Natural killer cell (primary cell): ENCODE data around the gene CEP89. TPM values are rescaled to one million over a fixed set of nuclear protein-coding genes. Genes with fewer than 3 reads are reported as not detected.

Experiments
- ATAC-seq, 3 donors: fragments of 150-1000 bp in 2 of 3; fragments of 200-7000 bp in 1 of 3; cut with Tn5 transposase; 1 replicate in 1 of 3; 2 replicates in 2 of 3; pipeline ENCODE4 v1.10.0; 2021; ENCODE audit warnings: mild to moderate bottlenecking in 2 of 3, moderate library complexity in 2 of 3
- DNase-seq, 2 donors: peaks; one replicate each; pipeline versions ENCODE4 v3.0.0 to v3.0.0-alpha.2; 2013 to 2021; ENCODE audit warnings: mixed read lengths in 1 of 2
- H3K27ac ChIP-seq: one replicate; pipeline ENCODE4 v1.5.1; 2013; ENCODE audit warnings: mild to moderate bottlenecking, low read length
- H3K27me3 ChIP-seq: one replicate; pipeline ENCODE4 v1.6.1; 2013; ENCODE audit warnings: low read length; ENCODE audit not compliant: control insufficient read depth, insufficient read depth
- H3K36me3 ChIP-seq: one replicate; pipeline ENCODE4 v1.6.1; 2013; ENCODE audit warnings: low read length; ENCODE audit not compliant: control insufficient read depth, insufficient read depth
- H3K4me1 ChIP-seq: one replicate; pipeline ENCODE4 v1.6.1; 2013; ENCODE audit warnings: low read length; ENCODE audit not compliant: control insufficient read depth, insufficient read depth
- H3K4me3 ChIP-seq: one replicate; pipeline ENCODE4 v1.5.1; 2013; ENCODE audit warnings: low read length
- H3K9me3 ChIP-seq: one replicate; pipeline ENCODE4 v1.6.1; 2013; ENCODE audit warnings: low read length; ENCODE audit not compliant: control insufficient read depth, insufficient read depth
- H3K27ac Mint-ChIP-seq, 2 donors: one replicate each; pipeline ENCODE4 v1.8.0; 2022; ENCODE audit warnings: mild to moderate bottlenecking in 2 of 2, mixed read lengths in 2 of 2, moderate library complexity in 1 of 2
- H3K27me3 Mint-ChIP-seq, 2 donors: one replicate each; pipeline ENCODE4 v1.8.0; 2022; ENCODE audit warnings: low read depth in 2 of 2, mixed read lengths in 2 of 2
- H3K36me3 Mint-ChIP-seq: one replicate; pipeline ENCODE4 v1.8.0; 2022; ENCODE audit warnings: mixed read lengths
- H3K4me1 Mint-ChIP-seq, 2 donors: one replicate each; pipeline ENCODE4 v1.8.0; 2022; ENCODE audit warnings: mixed read lengths in 2 of 2
- H3K4me3 Mint-ChIP-seq: one replicate; pipeline ENCODE4 v1.8.0; 2022; ENCODE audit warnings: mild to moderate bottlenecking, moderate library complexity, mixed read lengths
- H3K9me3 Mint-ChIP-seq, 2 donors: one replicate each; pipeline ENCODE4 v1.8.0; 2022; ENCODE audit warnings: mixed read lengths in 2 of 2
- WGBS: methylation state at CpG from one replicate; pipeline ENCODE4 v1.1.7; 2013; ENCODE audit warnings: missing lambda C conversion rate; ENCODE audit not compliant: insufficient coverage; 5-methylcytosine and 5-hydroxymethylcytosine counted together
- intact Hi-C: fragments of 100-400 bp; cut with micrococcal nuclease; formaldehyde crosslinking; loops from one replicate; pipeline ENCODE4 v1.14.2; 2022
- total RNA-seq, 4 donors: library from RNA; stranded (reverse); fragments of 120-200 nt in 1 of 4; gene quantifications; one replicate each; pipeline versions ENCODE4 v1.2.3 to v1.2.4, GENCODE V29; 2013 to 2022
- TF ChIP-seq, protein P1 (sequence below): fragments of 200-600 bp; IDR thresholded peaks from one replicate; pipeline ENCODE4 v1.8.0; 2022; ENCODE audit warnings: antibody characterized with exemption

CEP89 gene
- total RNA-seq, 3 donors from 2014 or later (not counting 1 experiment from before 2014, with no cell fraction given) = 7.6 to 12.0 (median 10.3) TPM

DNA sequence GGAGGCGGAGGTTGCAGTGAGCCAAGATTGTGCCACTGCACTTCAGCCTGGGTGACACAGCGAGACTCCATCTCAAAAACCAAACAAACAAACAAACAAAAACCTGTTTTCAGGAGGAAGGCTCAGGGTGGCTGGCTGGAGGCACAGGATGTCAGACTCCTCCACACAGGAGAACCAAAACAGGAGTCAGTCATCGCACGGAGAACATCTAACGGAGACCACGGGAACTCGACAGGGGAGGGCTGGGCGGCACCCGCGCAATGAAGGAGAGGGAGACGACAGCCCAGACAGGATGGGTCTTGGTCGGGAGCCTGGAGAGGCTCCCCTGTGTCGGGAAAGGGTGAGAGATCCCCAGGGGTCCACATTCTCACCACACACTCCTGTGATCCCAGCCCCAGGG lies 81.4 kb downstream of the CEP89 start:
- no peaks in the 10 kb centered on the region for H3K27me3 ChIP-seq
- H3K27me3 Mint-ChIP-seq = no peaks in the 10 kb centered on the region
- WGBS = 97% methylated on average over 13 of the region's 13 CpGs
- no peak overlapping the region for H3K27ac Mint-ChIP-seq
- DNase-seq = no peak
- H3K4me3 ChIP-seq = no peak overlapping the region
- TF ChIP-seq, protein P1, sequence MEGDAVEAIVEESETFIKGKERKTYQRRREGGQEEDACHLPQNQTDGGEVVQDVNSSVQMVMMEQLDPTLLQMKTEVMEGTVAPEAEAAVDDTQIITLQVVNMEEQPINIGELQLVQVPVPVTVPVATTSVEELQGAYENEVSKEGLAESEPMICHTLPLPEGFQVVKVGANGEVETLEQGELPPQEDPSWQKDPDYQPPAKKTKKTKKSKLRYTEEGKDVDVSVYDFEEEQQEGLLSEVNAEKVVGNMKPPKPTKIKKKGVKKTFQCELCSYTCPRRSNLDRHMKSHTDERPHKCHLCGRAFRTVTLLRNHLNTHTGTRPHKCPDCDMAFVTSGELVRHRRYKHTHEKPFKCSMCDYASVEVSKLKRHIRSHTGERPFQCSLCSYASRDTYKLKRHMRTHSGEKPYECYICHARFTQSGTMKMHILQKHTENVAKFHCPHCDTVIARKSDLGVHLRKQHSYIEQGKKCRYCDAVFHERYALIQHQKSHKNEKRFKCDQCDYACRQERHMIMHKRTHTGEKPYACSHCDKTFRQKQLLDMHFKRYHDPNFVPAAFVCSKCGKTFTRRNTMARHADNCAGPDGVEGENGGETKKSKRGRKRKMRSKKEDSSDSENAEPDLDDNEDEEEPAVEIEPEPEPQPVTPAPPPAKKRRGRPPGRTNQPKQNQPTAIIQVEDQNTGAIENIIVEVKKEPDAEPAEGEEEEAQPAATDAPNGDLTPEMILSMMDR = no peak
- H3K36me3 ChIP-seq = no peaks in the 10 kb centered on the region
- ATAC-seq = no peak
- H3K4me1 ChIP-seq = no peaks in the 10 kb centered on the region
- peaks cover 15% of the 10 kb centered on the region for H3K9me3 ChIP-seq
- no peak overlapping the region for H3K27ac ChIP-seq
- intact Hi-C loops = no loop called here
- peaks cover 35% of the 10 kb centered on the region for H3K36me3 Mint-ChIP-seq
- H3K4me1 Mint-ChIP-seq = no peaks in the 10 kb centered on the region
- no peak overlapping the region for H3K4me3 Mint-ChIP-seq
- H3K9me3 Mint-ChIP-seq = peaks cover 12 to 17% of the 10 kb centered on the region in 2 donors

DNA sequence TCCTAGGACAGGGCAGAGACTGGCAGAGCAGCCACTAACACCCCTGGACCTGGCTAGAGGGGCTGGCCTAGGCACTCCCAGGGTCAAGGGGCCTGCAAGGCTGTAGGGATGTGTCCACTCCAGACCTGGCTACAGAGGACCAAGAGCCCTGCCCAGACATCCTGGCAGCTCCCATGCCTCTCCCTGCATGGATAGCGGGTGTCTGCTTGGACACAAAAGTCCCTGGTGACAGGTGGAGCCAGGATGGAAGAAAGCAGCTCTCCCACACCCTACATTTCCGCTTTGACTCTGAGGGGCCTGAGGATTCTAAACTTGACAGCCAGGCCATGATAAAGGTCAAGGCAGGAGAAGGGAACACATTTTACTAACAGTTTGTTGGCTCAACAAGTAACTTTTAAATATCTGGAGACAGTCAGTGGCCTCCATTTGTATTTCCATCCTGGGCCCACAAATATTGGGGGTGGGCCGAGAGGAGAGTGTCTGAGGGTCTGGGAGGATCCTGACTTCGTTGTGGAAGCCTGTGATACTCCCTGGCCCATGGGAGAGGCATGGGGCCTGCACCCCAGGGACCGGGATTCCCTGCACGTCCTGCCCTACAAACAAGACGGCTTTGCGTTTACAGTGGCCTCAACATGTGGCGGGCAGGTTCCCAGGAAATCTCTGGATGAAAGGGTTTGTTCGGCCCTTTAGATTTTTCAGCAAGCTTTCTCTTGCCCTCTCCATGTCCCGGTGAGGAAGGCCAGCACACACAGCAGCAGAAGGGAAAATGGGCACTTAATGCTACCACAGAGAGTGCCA lies 82.4 kb downstream of the CEP89 start:
- no peak for ATAC-seq
- Mint-ChIP-seq H3K36me3 (peaks cover 28% of the 10 kb centered on the region), H3K27me3 (no peaks in the 10 kb centered on the region), H3K4me1 (no peaks in the 10 kb centered on the region), H3K9me3 (peaks cover 12 to 17% of the 10 kb centered on the region in 2 donors), H3K4me3 (no peak overlapping the region), H3K27ac (no peak overlapping the region)
- intact Hi-C loops = no loop called here
- H3K9me3 ChIP-seq = peaks cover 15% of the 10 kb centered on the region
- H3K27me3 ChIP-seq = no peaks in the 10 kb centered on the region
- no peaks in the 10 kb centered on the region for H3K4me1 ChIP-seq
- no peak overlapping the region for H3K4me3 ChIP-seq
- no peaks in the 10 kb centered on the region for H3K36me3 ChIP-seq
- no peak overlapping the region for H3K27ac ChIP-seq
- WGBS = 94% methylated on average over 11 of the region's 11 CpGs
- no peak for DNase-seq
- TF ChIP-seq, protein P1 = no peak

DNA sequence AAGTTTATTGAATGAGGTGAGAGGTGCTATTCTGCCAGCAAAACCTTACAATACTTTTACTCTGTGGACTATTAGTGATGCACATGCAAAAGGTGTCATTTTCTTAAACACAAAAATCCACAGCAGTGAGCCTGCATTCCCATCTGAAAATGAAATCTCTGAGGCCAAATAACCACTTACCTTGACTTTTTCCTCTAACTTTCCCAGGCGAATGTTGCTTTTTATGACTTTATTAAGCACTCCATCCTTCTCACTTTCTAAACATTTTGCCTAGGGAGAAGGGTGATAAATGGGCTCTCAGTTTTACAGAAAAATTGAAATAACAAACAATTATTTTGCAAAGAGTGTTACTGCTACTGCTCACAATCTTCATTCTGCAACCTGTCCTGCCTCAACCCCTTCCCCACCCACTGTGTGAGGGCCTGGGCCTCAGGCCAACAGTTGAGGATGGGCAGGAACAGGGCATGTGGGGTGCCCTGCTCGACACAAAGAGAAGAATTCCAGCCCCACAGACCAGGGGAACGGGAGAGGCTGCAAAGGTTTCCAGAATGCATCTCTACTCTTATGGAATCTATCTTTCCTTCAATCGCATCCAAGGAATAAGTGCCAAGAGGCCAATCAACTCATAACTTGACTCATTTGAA lies 84.1 kb downstream of the CEP89 start:
- intact Hi-C loops = no loop called here
- H3K4me1 ChIP-seq = no peaks in the 10 kb centered on the region
- Mint-ChIP-seq H3K27ac (no peak overlapping the region), H3K27me3 (no peaks in the 10 kb centered on the region), H3K4me1 (no peaks in the 10 kb centered on the region), H3K4me3 (no peak overlapping the region), H3K36me3 (peaks cover 14% of the 10 kb centered on the region), H3K9me3 (peaks cover 7 to 9% of the 10 kb centered on the region in 2 donors)
- peaks cover 15% of the 10 kb centered on the region for H3K9me3 ChIP-seq
- no peak for DNase-seq
- ATAC-seq = no peak
- 96% methylated on average over 4 of the region's 4 CpGs for WGBS
- no peak overlapping the region for H3K4me3 ChIP-seq
- no peaks in the 10 kb centered on the region for H3K36me3 ChIP-seq
- no peak overlapping the region for H3K27ac ChIP-seq
- TF ChIP-seq, protein P1 = no peak
- H3K27me3 ChIP-seq = no peaks in the 10 kb centered on the region
